MM.1S (cell line): Measurements from ENCODE around the gene NDUFB11.

Source experiments
- EZH2 ChIP-seq: fragments of 300-600 bp; sonication (generic); optimal IDR thresholded peaks from 2 replicates; pipeline ENCODE3; 2017; ENCODE audit warnings: low read depth, mild to moderate bottlenecking, antibody characterized with exemption, low read length, mixed read lengths
- TF ChIP-seq, protein P1 (sequence below): fragments of 300-600 bp; sonication (generic); IDR thresholded peaks from 2 replicates; pipeline ENCODE4 v1.5.1; 2016; ENCODE audit warnings: antibody characterized with exemption, low read length, mixed read lengths

DNA sequence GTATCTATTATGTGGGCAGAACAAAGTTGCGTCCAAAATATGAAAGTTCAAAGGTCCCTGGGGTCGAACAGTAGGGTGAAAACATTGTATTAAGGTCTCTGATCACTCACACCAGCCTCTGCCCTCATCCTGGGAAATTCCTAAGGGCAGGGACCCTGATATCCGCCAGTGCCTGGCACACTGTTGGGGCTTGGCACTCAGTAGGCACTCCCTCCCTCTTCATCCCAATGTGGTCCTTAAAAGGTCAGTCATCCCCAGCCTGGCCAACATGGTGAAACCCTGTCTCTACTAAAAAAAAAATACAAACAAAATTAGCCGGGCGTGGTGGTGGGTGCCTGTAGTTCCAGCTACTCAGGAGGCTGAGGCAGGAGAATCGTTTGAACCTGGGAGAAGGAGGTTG is 6.3 kb downstream of the NDUFB11 start:
- TF ChIP-seq, protein P1, sequence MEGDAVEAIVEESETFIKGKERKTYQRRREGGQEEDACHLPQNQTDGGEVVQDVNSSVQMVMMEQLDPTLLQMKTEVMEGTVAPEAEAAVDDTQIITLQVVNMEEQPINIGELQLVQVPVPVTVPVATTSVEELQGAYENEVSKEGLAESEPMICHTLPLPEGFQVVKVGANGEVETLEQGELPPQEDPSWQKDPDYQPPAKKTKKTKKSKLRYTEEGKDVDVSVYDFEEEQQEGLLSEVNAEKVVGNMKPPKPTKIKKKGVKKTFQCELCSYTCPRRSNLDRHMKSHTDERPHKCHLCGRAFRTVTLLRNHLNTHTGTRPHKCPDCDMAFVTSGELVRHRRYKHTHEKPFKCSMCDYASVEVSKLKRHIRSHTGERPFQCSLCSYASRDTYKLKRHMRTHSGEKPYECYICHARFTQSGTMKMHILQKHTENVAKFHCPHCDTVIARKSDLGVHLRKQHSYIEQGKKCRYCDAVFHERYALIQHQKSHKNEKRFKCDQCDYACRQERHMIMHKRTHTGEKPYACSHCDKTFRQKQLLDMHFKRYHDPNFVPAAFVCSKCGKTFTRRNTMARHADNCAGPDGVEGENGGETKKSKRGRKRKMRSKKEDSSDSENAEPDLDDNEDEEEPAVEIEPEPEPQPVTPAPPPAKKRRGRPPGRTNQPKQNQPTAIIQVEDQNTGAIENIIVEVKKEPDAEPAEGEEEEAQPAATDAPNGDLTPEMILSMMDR: no peak
- TF ChIP-seq EZH2: no peak
